Measurements from ENCODE around the gene DNAAF3.
A peak's percentile ranks its signal among the peaks of the same experiment; 100 is the strongest.

The DNAAF3 gene

DNA sequence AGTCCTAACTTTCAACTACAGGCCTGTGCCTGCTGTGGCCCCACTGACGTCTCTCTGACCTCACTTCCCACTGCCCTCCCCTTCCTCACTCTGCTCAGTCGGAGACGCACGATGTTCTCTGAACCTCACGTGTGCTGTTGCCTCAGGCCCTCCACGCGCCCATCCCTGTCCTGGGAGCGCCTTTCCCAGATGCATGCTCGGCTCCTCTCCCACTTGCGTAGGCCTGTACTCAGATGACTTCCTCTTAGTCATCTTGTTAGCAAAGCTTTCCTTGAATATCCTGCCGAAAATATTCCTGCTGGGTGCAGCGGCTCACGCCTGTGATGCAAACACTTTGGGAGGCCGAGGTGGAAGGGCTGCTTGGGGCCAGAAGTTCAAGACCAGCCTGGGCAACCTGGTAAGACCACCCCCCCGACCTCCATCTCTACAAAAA lies 23.0 kb upstream of the DNAAF3 start:
- POLR2A ChIA-PET (ENCODE audit: low non-redundant PET) = interaction anchor here (0.6 to 1.4 kb wide), 3 partner anchors 10 to 218 kb away, joined by 3 to 4 read pairs (median 3); partner anchors contain the start of genes PPP6R1 and SYT5
- peak overlapping the region; percentile 100 for H3K27ac ChIP-seq

DNA sequence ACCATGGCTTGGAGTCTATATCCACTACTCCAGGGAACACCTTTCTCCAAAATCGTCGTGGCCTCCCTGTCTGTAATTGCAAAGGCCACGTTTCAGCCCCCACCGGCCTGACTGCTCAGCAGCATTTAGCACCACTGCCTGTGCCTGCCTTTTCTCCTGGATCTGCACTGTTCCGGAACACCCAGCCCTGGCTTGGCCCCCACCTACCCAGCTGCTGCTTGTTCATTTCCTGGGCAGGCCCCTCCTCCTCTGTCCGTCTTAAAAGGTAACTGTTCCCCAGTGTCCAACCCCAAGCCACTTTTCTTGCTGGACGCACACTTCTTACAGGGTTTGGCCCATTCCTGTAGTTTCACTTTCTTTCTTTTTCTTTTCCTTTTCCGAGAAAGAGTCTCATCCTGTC lies 22.2 kb upstream of the DNAAF3 start:
- no peak for DNase-seq (ENCODE audit: low spot score)
- POLR2A ChIA-PET (ENCODE audit: low non-redundant PET) = interaction anchor here (1.0 to 1.4 kb wide), 2 partner anchors 9 to 218 kb away, joined by 3 to 4 read pairs; partner anchors contain the start of gene SYT5
- CTCF ChIA-PET = interaction anchor here (0.9 kb wide), 1 partner anchor 9 kb away, joined by 3 read pairs; no protein-coding TSS in a partner anchor
- peak overlapping the region; percentile 100 for H3K27ac ChIP-seq
- TF ChIP-seq, protein P1, sequence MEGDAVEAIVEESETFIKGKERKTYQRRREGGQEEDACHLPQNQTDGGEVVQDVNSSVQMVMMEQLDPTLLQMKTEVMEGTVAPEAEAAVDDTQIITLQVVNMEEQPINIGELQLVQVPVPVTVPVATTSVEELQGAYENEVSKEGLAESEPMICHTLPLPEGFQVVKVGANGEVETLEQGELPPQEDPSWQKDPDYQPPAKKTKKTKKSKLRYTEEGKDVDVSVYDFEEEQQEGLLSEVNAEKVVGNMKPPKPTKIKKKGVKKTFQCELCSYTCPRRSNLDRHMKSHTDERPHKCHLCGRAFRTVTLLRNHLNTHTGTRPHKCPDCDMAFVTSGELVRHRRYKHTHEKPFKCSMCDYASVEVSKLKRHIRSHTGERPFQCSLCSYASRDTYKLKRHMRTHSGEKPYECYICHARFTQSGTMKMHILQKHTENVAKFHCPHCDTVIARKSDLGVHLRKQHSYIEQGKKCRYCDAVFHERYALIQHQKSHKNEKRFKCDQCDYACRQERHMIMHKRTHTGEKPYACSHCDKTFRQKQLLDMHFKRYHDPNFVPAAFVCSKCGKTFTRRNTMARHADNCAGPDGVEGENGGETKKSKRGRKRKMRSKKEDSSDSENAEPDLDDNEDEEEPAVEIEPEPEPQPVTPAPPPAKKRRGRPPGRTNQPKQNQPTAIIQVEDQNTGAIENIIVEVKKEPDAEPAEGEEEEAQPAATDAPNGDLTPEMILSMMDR (conservative IDR thresholded peaks at IDR 0.05; ENCODE audit: low read depth) = no peak

More for the DNA sequence above, 23.0 kb upstream of the DNAAF3 start:
- CTCF ChIA-PET = interaction anchor here (0.8 to 0.9 kb wide), 2 partner anchors 8 to 229 kb away, joined by 3 read pairs; no protein-coding TSS in a partner anchor
- TF ChIP-seq, protein P1 (conservative IDR thresholded peaks at IDR 0.05; ENCODE audit: low read depth) = no peak
- DNase-seq (ENCODE audit: low spot score) = peak; percentile 98

- DNase-seq (ENCODE audit: low spot score) = no peak
- ChIA-PET POLR2A (ENCODE audit: low non-redundant PET) (no interaction called here), CTCF (no interaction called here)
- TF ChIP-seq, protein P1 (conservative IDR thresholded peaks at IDR 0.05; ENCODE audit: low read depth) = no peak
- H3K27ac ChIP-seq = peak overlapping the region; percentile 45
These were observed 19.7 kb upstream of the DNAAF3 start for GRCh38 chr19:55186080-55186479.

DNA sequence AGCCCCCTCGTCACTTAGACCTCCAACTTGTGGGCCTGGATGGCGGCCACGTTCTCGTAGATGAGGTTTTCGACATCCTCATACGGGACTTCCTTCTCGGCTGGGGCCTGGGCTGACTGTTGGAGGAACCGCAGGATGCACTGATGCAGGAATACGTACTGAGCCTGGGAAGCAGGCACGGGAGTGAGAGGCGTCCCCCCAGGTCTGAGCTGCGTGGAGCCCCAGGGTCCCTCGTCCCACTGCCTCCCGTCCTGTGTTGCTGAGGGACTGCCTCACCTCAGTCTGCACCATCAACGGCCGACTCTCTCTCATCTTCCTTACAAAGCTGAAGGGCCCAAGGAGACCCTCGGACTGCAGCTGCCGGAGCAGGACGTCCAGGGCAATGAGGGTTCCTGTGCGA lies 15.3 kb upstream of the DNAAF3 start:
- POLR2A ChIA-PET (ENCODE audit: low non-redundant PET) = no interaction called here
- CTCF ChIA-PET = interaction anchor here (0.6 kb wide), 1 partner anchor 285 kb away, joined by 3 read pairs; no protein-coding TSS in a partner anchor
- no peak for DNase-seq (ENCODE audit: low spot score)
- H3K27ac ChIP-seq = no peak overlapping the region
- TF ChIP-seq, protein P1 (conservative IDR thresholded peaks at IDR 0.05; ENCODE audit: low read depth) = no peak

DNA sequence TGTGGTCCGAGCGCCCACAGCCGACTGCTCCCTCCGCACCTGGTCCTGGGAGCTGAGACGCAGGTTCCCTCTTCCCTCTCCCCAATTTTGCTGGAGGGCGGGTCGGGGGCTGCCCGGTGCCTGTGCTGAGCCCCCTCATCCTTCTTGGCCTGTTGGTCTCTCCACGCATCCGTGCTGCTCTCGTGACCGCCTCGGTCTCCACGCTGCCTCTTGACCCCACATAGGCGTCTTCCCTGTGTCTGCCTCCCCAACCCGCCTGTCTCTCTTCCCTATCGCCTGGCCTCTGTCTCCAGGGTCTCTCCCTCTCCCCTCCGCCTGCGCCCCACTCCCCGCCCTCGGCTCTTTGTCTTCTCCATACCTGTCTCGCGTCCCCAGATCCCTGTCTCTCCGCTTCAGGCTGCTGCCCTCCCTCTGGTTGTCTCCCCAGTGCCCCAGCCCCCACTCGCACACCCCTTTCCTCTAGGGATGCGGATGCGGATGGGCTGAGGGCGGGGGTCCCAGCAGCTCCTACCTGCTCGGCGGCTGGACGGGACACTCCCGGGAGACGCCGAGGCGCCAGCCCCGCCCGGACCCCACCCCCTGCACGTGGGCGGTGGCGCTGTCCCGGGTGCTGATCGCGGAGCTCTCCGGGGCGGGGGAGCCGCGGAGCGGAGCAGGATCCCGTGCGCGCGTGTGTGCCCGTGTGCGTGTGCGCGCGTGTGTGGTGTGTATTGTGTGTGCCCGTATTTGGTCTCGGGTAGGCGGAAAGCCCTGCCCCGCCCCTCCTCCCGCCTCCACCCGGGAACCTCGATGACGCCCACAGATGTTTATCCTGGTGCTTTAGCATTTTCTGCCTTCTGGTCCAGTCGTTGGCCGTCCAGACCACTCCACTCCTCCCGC lies 13.4 kb upstream of the DNAAF3 start, which contains the start of gene SYT5:
Gene SYT5, minus strand, starts transcription at position 684 of the 879 bp plus-strand sequence. CDS start 1,248 bp downstream, outside the sequence.
- no peak within 1 kb of the TSS; the same call in 1 of the 2 replicates for H3K27ac ChIP-seq
- TF ChIP-seq, protein P1 (conservative IDR thresholded peaks at IDR 0.05; ENCODE audit: low read depth) = no peak
- CTCF ChIA-PET = interaction anchor here (1.7 kb wide), 1 partner anchor 20 kb away, joined by 5 read pairs; no protein-coding TSS in a partner anchor
- POLR2A ChIA-PET (ENCODE audit: low non-redundant PET) = interaction anchor here (1.3 kb wide), 1 partner anchor 10 kb away, joined by 4 read pairs; no protein-coding TSS in a partner anchor
- DNase-seq (ENCODE audit: low spot score) = peak; percentile 75
